Calu3 (cell line): ENCODE results near the gene GEMIN7. TPM values are rescaled to one million over a fixed set of nuclear protein-coding genes. Genes with fewer than 3 reads are reported as not detected.

Source experiments
- BruUV-seq: library from RNA; stranded (reverse); fragments of 400-500 nt; replicated peaks from 2 replicates; lab custom pipeline; 2021; lab: Mats Ljungman, UMichigan
- CTCF ChIA-PET: fragments of 300-600 bp; sonication (Branson Sonifier 250); formaldehyde crosslinking; loops from one replicate; lab custom pipeline; 2022; ENCODE audit warnings: antibody characterized with exemption; lab: Charles Lee
- DNase-seq: peaks from one replicate; pipeline ENCODE4 v3.0.0; 2022
- H3K27ac Mint-ChIP-seq: one replicate; pipeline ENCODE4 v1.8.0; 2022; ENCODE audit warnings: mixed read lengths; ENCODE audit not compliant: unreplicated experiment
- H3K27me3 Mint-ChIP-seq: one replicate; pipeline ENCODE4 v1.8.0; 2022; ENCODE audit warnings: mixed read lengths; ENCODE audit not compliant: unreplicated experiment
- H3K36me3 Mint-ChIP-seq: one replicate; pipeline ENCODE4 v1.8.0; 2022; ENCODE audit warnings: mild to moderate bottlenecking, moderate library complexity, mixed read lengths; ENCODE audit not compliant: insufficient read depth, unreplicated experiment
- H3K4me1 Mint-ChIP-seq: one replicate; pipeline ENCODE4 v1.8.0; 2022; ENCODE audit warnings: mild to moderate bottlenecking, low read depth, mixed read lengths; ENCODE audit not compliant: unreplicated experiment
- H3K4me3 Mint-ChIP-seq: one replicate; pipeline ENCODE4 v1.8.0; 2022; ENCODE audit warnings: mild to moderate bottlenecking, low read depth, moderate library complexity, mixed read lengths; ENCODE audit not compliant: unreplicated experiment
- H3K9me3 Mint-ChIP-seq: one replicate; pipeline ENCODE4 v1.8.0; 2022; ENCODE audit warnings: low read depth, mixed read lengths; ENCODE audit not compliant: unreplicated experiment
- intact Hi-C: fragments of 100-400 bp; cut with micrococcal nuclease; formaldehyde crosslinking; loops from one replicate; pipeline ENCODE4 v1.10.0; 2022; ENCODE audit not compliant: unreplicated experiment
- total RNA-seq: library from RNA; stranded (reverse); gene quantifications from 2 replicates; pipeline ENCODE4 v1.2.3, GENCODE V29; 2022
- TF ChIP-seq, protein P1 (sequence below): fragments of 200-600 bp; IDR thresholded peaks from one replicate; pipeline ENCODE4 v1.8.0; 2022; ENCODE audit warnings: antibody characterized with exemption; ENCODE audit not compliant: unreplicated experiment

GEMIN7 gene
- total RNA-seq, 1 experiment from 2014 or later: 36.0 TPM

DNA sequence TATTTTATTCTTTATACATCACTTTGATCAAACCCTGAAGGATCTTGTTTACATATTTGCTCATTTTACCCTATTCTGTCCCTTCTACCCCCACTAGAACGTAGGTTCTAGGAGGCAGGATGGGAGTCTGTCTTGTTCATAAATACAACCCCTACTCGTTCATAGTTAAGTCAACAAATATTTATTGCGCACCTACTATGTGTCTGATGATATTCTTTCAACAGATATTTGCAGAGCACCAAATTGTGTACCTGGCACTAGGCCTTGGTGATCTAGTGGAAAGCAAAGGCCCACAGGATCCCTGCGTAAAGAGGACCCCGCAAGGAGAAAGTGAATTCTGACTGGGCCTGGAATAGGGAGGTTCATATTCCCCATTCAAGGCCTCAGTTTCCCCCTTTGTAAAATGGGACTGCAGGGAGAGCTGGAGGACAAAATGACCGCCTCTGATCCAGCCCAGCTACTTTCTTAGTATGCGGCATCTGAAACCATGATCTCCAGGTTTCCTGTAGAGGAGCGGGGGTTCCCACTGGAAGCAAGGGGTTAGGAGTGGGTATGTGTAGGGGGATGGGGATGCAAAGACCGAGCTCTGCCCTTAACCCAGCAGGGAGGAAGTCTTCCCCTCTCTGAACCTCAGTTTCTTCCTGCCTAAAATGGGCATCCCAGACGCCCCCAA is 534 bp upstream of the GEMIN7 start:
- H3K36me3 Mint-ChIP-seq: peaks cover 62% of the 10 kb centered on the region
- intact Hi-C loops: no loop called here
- no peaks in the 10 kb centered on the region for H3K9me3 Mint-ChIP-seq
- CTCF ChIA-PET: no interaction called here
- DNase-seq: no peak
- peak overlapping the region; percentile 88 for H3K4me3 Mint-ChIP-seq
- H3K27me3 Mint-ChIP-seq: no peaks in the 10 kb centered on the region
- TF ChIP-seq, protein P1, sequence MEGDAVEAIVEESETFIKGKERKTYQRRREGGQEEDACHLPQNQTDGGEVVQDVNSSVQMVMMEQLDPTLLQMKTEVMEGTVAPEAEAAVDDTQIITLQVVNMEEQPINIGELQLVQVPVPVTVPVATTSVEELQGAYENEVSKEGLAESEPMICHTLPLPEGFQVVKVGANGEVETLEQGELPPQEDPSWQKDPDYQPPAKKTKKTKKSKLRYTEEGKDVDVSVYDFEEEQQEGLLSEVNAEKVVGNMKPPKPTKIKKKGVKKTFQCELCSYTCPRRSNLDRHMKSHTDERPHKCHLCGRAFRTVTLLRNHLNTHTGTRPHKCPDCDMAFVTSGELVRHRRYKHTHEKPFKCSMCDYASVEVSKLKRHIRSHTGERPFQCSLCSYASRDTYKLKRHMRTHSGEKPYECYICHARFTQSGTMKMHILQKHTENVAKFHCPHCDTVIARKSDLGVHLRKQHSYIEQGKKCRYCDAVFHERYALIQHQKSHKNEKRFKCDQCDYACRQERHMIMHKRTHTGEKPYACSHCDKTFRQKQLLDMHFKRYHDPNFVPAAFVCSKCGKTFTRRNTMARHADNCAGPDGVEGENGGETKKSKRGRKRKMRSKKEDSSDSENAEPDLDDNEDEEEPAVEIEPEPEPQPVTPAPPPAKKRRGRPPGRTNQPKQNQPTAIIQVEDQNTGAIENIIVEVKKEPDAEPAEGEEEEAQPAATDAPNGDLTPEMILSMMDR: no peak
- no TSS peak for BruUV-seq
- peak overlapping the region; percentile 78 for H3K27ac Mint-ChIP-seq
- peaks cover 33% of the 10 kb centered on the region for H3K4me1 Mint-ChIP-seq

DNA sequence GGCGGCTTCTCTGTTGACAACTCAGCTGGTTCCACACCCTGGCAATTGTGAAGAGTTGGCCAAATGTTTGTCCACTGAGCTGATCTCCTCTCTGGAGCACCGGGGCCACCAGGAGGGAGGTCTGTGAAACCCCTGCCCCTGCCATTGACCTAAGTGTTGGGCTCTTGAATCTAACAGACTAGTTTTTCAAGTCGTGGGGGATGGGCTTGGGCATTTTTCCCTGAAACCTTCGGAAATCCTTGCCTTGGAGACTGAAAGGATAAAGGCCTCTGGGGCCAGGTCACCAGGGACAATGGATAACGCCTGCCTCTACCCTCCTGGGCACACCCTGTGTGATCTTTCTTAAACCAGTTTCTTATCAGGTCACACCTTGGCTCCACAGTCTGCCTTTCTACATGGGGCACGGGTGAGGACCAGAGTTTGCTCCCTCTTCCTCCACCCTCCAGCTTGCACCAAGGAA is 881 bp downstream of the GEMIN7 start:
- no peak for DNase-seq
- Mint-ChIP-seq H3K4me1 (peaks cover 33% of the 10 kb centered on the region), H3K9me3 (no peaks in the 10 kb centered on the region), H3K27ac (peak overlapping the region; percentile 78), H3K27me3 (no peaks in the 10 kb centered on the region), H3K36me3 (peaks cover 59% of the 10 kb centered on the region), H3K4me3 (peak overlapping the region; percentile 88)
- TF ChIP-seq, protein P1: no peak
- intact Hi-C loops: no loop called here
- CTCF ChIA-PET: interaction anchor here (1.0 kb wide), 1 partner anchor 12 kb away, joined by 4 read pairs; no protein-coding TSS in a partner anchor
- TSS peak; percentile 56 for BruUV-seq

DNA sequence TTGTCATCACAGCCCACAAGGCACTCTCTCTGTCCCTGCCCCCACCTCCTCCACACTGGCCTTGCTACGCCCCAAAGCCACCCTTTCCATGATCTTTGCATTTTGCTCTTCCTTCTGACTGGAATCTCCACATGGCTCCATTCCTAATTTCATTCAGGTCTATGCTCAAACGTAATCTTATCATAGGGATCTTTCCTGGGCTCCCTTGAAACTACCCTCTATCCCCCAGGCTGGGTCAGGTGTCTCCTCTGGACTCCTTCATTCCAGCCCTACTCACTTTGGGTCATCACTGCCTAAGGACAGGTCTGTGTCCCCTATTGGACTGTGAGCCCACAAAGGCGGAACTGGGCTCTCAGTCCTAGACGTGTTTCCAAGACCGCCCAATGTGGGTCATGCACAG is 3.1 kb downstream of the GEMIN7 start:
- no peak overlapping the region for H3K27ac Mint-ChIP-seq
- H3K36me3 Mint-ChIP-seq: peaks cover 45% of the 10 kb centered on the region
- no peak for DNase-seq
- CTCF ChIA-PET: interaction anchor here (1.4 kb wide), 1 partner anchor 9 kb away, joined by 6 read pairs; no protein-coding TSS in a partner anchor
- no peaks in the 10 kb centered on the region for H3K9me3 Mint-ChIP-seq
- no peaks in the 10 kb centered on the region for H3K27me3 Mint-ChIP-seq
- no peak overlapping the region for H3K4me3 Mint-ChIP-seq
- intact Hi-C loops: no loop called here
- peaks cover 25% of the 10 kb centered on the region for H3K4me1 Mint-ChIP-seq
- BruUV-seq: no TSS peak
- TF ChIP-seq, protein P1: no peak

DNA sequence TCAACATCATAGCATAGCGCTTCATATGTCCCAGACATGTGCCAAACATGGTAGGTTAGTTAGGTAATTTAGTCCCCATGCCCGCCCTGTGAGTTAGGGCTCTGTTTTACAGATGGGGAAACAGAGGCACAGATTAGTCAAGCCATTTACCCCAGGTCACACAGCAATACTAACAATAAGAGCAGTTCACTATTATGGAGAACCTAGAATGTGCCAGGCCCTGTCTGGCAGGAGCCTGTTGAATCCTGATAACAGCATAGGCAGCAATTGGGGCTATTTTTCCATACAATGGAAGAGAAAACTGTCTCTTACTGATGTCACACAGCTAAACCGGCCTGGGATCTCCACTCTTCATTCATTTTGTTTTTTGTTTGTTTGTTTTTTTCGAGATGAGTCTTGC is 7.4 kb downstream of the GEMIN7 start:
- TF ChIP-seq, protein P1: no peak
- Mint-ChIP-seq H3K27me3 (no peaks in the 10 kb centered on the region), H3K9me3 (no peaks in the 10 kb centered on the region), H3K36me3 (peaks cover 55% of the 10 kb centered on the region), H3K27ac (no peak overlapping the region), H3K4me3 (no peak overlapping the region), H3K4me1 (peaks cover 18% of the 10 kb centered on the region)
- no TSS peak for BruUV-seq
- intact Hi-C loops: no loop called here
- DNase-seq: no peak
- CTCF ChIA-PET: no interaction called here
